ENCODE data around the gene STK31.

- TF ChIP-seq ARNT (IDR thresholded peaks at IDR 0.05) (no peak), SUZ12 (IDR thresholded peaks at IDR 0.05) (no peak), PKNOX1 (IDR thresholded peaks at IDR 0.05) (no peak), FOXA1 (IDR thresholded peaks at IDR 0.05) (no peak), FOXK2 (IDR thresholded peaks at IDR 0.05) (no peak), BHLHE40 (IDR thresholded peaks at IDR 0.05; ENCODE audit: borderline replicate concordance) (no peak), NFRKB (IDR thresholded peaks at IDR 0.05) (no peak), FOXM1 (IDR thresholded peaks at IDR 0.05; ENCODE audit: borderline replicate concordance) (no peak), ZNF384 (IDR thresholded peaks at IDR 0.05) (no peak), ELF4 (IDR thresholded peaks at IDR 0.05) (no peak), HDGF (IDR thresholded peaks at IDR 0.05; ENCODE audit: borderline replicate concordance) (no peak), SP1 (IDR thresholded peaks at IDR 0.05) (no peak), L3MBTL2 (conservative IDR thresholded peaks at IDR 0.05) (no peak), LEF1 (IDR thresholded peaks at IDR 0.05; ENCODE audit: borderline replicate concordance) (no peak)
Observed at GRCh38 chr7:23717788-23718187, 7.8 kb downstream of the STK31 start.

Data from HEK293T (cell line).